Activated naive CD8-positive, alpha-beta T cell treated with anti-CD3 and anti-CD28 coated beads, Interleukin-2, amount 10 ng/mL, durations not matched to agents 7 days and 5 days (primary cell): Measurements from ENCODE around the gene NXT1. TPM values are rescaled to one million over a fixed set of nuclear protein-coding genes. Genes with fewer than 3 reads are reported as not detected.

Experiments
- ATAC-seq: fragments of 150-1000 bp; cut with Tn5 transposase; one replicate; pipeline ENCODE4 v1.10.0; 2021; ENCODE audit warnings: low read depth, moderate library complexity
- POLR2A ChIA-PET: fragments of 350-600 bp; sonication (Branson Sonifier 250); formaldehyde crosslinking; loops from one replicate; lab custom pipeline; 2021; ENCODE audit warnings: antibody characterized with exemption; lab: Charles Lee
- DNase-seq: peaks from one replicate; pipeline ENCODE4 v3.0.0; 2021
- H3K27ac Mint-ChIP-seq: one replicate; pipeline ENCODE4 v1.8.0; 2022; ENCODE audit warnings: mild to moderate bottlenecking, mixed read lengths
- H3K27me3 Mint-ChIP-seq: one replicate; pipeline ENCODE4 v1.8.0; 2022; ENCODE audit warnings: mild to moderate bottlenecking, moderate library complexity, mixed read lengths
- H3K36me3 Mint-ChIP-seq: one replicate; pipeline ENCODE4 v1.8.0; 2021; ENCODE audit warnings: mild to moderate bottlenecking, mixed read lengths
- H3K4me1 Mint-ChIP-seq: one replicate; pipeline ENCODE4 v1.8.0; 2021; ENCODE audit warnings: mixed read lengths
- H3K4me3 Mint-ChIP-seq: one replicate; pipeline ENCODE4 v1.8.0; 2022; ENCODE audit warnings: mild to moderate bottlenecking, moderate library complexity, mixed read lengths
- H3K9me3 Mint-ChIP-seq: one replicate; pipeline ENCODE4 v1.8.0; 2021; ENCODE audit warnings: mixed read lengths
- total RNA-seq, 2 experiments: library from RNA; stranded (reverse); gene quantifications; one replicate each; pipeline ENCODE4 v1.2.3, GENCODE V29; 2021

The NXT1 gene
- total RNA-seq, 2 experiments from 2014 or later = 29.9 to 31.9 TPM

- H3K4me1 Mint-ChIP-seq = peaks cover 37% of the 10 kb centered on the region
- no peak overlapping the region for H3K4me3 Mint-ChIP-seq
- no peak for DNase-seq
- no peaks in the 10 kb centered on the region for H3K27me3 Mint-ChIP-seq
- POLR2A ChIA-PET = interaction anchor here (1.4 kb wide), 1 partner anchor 53 kb away, joined by 5 read pairs; the partner anchor contains the start of gene NAPB
- H3K9me3 Mint-ChIP-seq = no peaks in the 10 kb centered on the region
- ATAC-seq = no peak
- peaks cover 33% of the 10 kb centered on the region for H3K36me3 Mint-ChIP-seq
- H3K27ac Mint-ChIP-seq = no peak overlapping the region
Observed at GRCh38 chr20:23368316-23369071, 17.9 kb downstream of the NXT1 start.

GRCh38 chr20:23369072-23369823, 18.7 kb downstream of the NXT1 start:
- H3K36me3 Mint-ChIP-seq = peaks cover 40% of the 10 kb centered on the region
- H3K4me3 Mint-ChIP-seq = no peak overlapping the region
- peak overlapping the region; percentile 38 for H3K27ac Mint-ChIP-seq
- H3K4me1 Mint-ChIP-seq = peaks cover 30% of the 10 kb centered on the region
- ATAC-seq (no peak), DNase-seq (no peak)
- POLR2A ChIA-PET = interaction anchor here (1.4 kb wide), 1 partner anchor 52 kb away, joined by 5 read pairs; the partner anchor contains the start of gene NAPB
- H3K9me3 Mint-ChIP-seq = no peaks in the 10 kb centered on the region
- H3K27me3 Mint-ChIP-seq = no peaks in the 10 kb centered on the region

GRCh38 chr20:23370274-23370673, 19.7 kb downstream of the NXT1 start:
- POLR2A ChIA-PET = no interaction called here
- no peaks in the 10 kb centered on the region for H3K9me3 Mint-ChIP-seq
- DNase-seq = no peak
- H3K27me3 Mint-ChIP-seq = no peaks in the 10 kb centered on the region
- H3K36me3 Mint-ChIP-seq = peaks cover 38% of the 10 kb centered on the region
- H3K4me3 Mint-ChIP-seq = no peak overlapping the region
- no peak overlapping the region for H3K27ac Mint-ChIP-seq
- no peak for ATAC-seq
- peaks cover 20% of the 10 kb centered on the region for H3K4me1 Mint-ChIP-seq

GRCh38 chr20:23370873-23371272, 20.3 kb downstream of the NXT1 start:
- POLR2A ChIA-PET = no interaction called here
- peaks cover 43% of the 10 kb centered on the region for H3K36me3 Mint-ChIP-seq
- DNase-seq (no peak), ATAC-seq (no peak)
- no peak overlapping the region for H3K4me3 Mint-ChIP-seq
- H3K27me3 Mint-ChIP-seq = no peaks in the 10 kb centered on the region
- no peaks in the 10 kb centered on the region for H3K9me3 Mint-ChIP-seq
- H3K27ac Mint-ChIP-seq = peak overlapping the region; percentile 30
- peaks cover 23% of the 10 kb centered on the region for H3K4me1 Mint-ChIP-seq

- H3K4me1 Mint-ChIP-seq = peaks cover 19% of the 10 kb centered on the region
- H3K4me3 Mint-ChIP-seq = no peak overlapping the region
- H3K36me3 Mint-ChIP-seq = peaks cover 44% of the 10 kb centered on the region
- POLR2A ChIA-PET = no interaction called here
- ATAC-seq = no peak
- H3K27me3 Mint-ChIP-seq = no peaks in the 10 kb centered on the region
- H3K27ac Mint-ChIP-seq = no peak overlapping the region
- no peaks in the 10 kb centered on the region for H3K9me3 Mint-ChIP-seq
- DNase-seq = no peak
Observed at GRCh38 chr20:23371496-23371895, 20.9 kb downstream of the NXT1 start.

- DNase-seq (no peak), ATAC-seq (no peak)
- Mint-ChIP-seq H3K4me3 (no peak overlapping the region), H3K9me3 (no peaks in the 10 kb centered on the region), H3K27ac (no peak overlapping the region), H3K4me1 (peaks cover 9% of the 10 kb centered on the region), H3K36me3 (peaks cover 51% of the 10 kb centered on the region), H3K27me3 (no peaks in the 10 kb centered on the region)
- POLR2A ChIA-PET = interaction anchor here (1.5 kb wide), 1 partner anchor 16 kb away, joined by 4 read pairs; no protein-coding TSS in a partner anchor
Observed at GRCh38 chr20:23374441-23374840, 23.9 kb downstream of the NXT1 start.

GRCh38 chr20:23375827-23376226, 25.2 kb downstream of the NXT1 start:
- no peaks in the 10 kb centered on the region for H3K9me3 Mint-ChIP-seq
- DNase-seq = no peak
- no peak for ATAC-seq
- H3K36me3 Mint-ChIP-seq = peaks cover 51% of the 10 kb centered on the region
- H3K4me1 Mint-ChIP-seq = peaks cover 9% of the 10 kb centered on the region
- no peak overlapping the region for H3K4me3 Mint-ChIP-seq
- no peak overlapping the region for H3K27ac Mint-ChIP-seq
- POLR2A ChIA-PET = interaction anchor here (0.5 to 1.5 kb wide), 2 partner anchors 18 to 42 kb away, joined by 4 to 5 read pairs; no protein-coding TSS in a partner anchor
- H3K27me3 Mint-ChIP-seq = no peaks in the 10 kb centered on the region

- no peak for DNase-seq
- POLR2A ChIA-PET = interaction anchor here (1.0 to 1.3 kb wide), 2 partner anchors 20 to 38 kb away, joined by 3 to 4 read pairs; no protein-coding TSS in a partner anchor
- H3K4me3 Mint-ChIP-seq = no peak overlapping the region
- ATAC-seq = no peak
- peaks cover 23% of the 10 kb centered on the region for H3K4me1 Mint-ChIP-seq
- no peak overlapping the region for H3K27ac Mint-ChIP-seq
- H3K27me3 Mint-ChIP-seq = no peaks in the 10 kb centered on the region
- peaks cover 61% of the 10 kb centered on the region for H3K36me3 Mint-ChIP-seq
- H3K9me3 Mint-ChIP-seq = peaks cover 2% of the 10 kb centered on the region
Observed at GRCh38 chr20:23379772-23380171, 29.2 kb downstream of the NXT1 start.

GRCh38 chr20:23381876-23382275, 31.3 kb downstream of the NXT1 start:
- Mint-ChIP-seq H3K4me3 (no peak overlapping the region), H3K27me3 (no peaks in the 10 kb centered on the region), H3K36me3 (peaks cover 60% of the 10 kb centered on the region), H3K9me3 (peaks cover 2% of the 10 kb centered on the region), H3K4me1 (peaks cover 18% of the 10 kb centered on the region), H3K27ac (peak overlapping the region; percentile 30)
- no peak for ATAC-seq
- no peak for DNase-seq
- POLR2A ChIA-PET = no interaction called here

GRCh38 chr20:23386304-23387117, 35.9 kb downstream of the NXT1 start:
- POLR2A ChIA-PET = no interaction called here
- no peak for ATAC-seq
- no peak for DNase-seq
- H3K27ac Mint-ChIP-seq = no peak overlapping the region
- no peak overlapping the region for H3K4me3 Mint-ChIP-seq
- no peaks in the 10 kb centered on the region for H3K27me3 Mint-ChIP-seq
- H3K4me1 Mint-ChIP-seq = peaks cover 14% of the 10 kb centered on the region
- H3K36me3 Mint-ChIP-seq = peaks cover 66% of the 10 kb centered on the region
- peaks cover 2% of the 10 kb centered on the region for H3K9me3 Mint-ChIP-seq

- no peak overlapping the region for H3K27ac Mint-ChIP-seq
- H3K4me1 Mint-ChIP-seq = peaks cover 8% of the 10 kb centered on the region
- no peak overlapping the region for H3K4me3 Mint-ChIP-seq
- peaks cover 2% of the 10 kb centered on the region for H3K9me3 Mint-ChIP-seq
- POLR2A ChIA-PET = no interaction called here
- DNase-seq (no peak), ATAC-seq (no peak)
- H3K27me3 Mint-ChIP-seq = no peaks in the 10 kb centered on the region
- H3K36me3 Mint-ChIP-seq = peaks cover 66% of the 10 kb centered on the region
Observed at GRCh38 chr20:23387118-23387443, 36.5 kb downstream of the NXT1 start.

GRCh38 chr20:23390091-23390774, 39.6 kb downstream of the NXT1 start:
- no peak overlapping the region for H3K4me3 Mint-ChIP-seq
- no peak for DNase-seq
- peaks cover 4% of the 10 kb centered on the region for H3K4me1 Mint-ChIP-seq
- POLR2A ChIA-PET = interaction anchor here (0.8 kb wide), 1 partner anchor 31 kb away, joined by 3 read pairs; the partner anchor contains the start of gene NAPB
- H3K9me3 Mint-ChIP-seq = no peaks in the 10 kb centered on the region
- no peak overlapping the region for H3K27ac Mint-ChIP-seq
- ATAC-seq = no peak
- peaks cover 64% of the 10 kb centered on the region for H3K36me3 Mint-ChIP-seq
- no peaks in the 10 kb centered on the region for H3K27me3 Mint-ChIP-seq
